ENCODE measurements around the gene CDC14A. TPM values are rescaled to one million over a fixed set of nuclear protein-coding genes. Genes with fewer than 3 reads are reported as not detected.

CDC14A gene
- total RNA-seq, 2 experiments from 2014 or later = 12.2 to 13.6 TPM

DNA sequence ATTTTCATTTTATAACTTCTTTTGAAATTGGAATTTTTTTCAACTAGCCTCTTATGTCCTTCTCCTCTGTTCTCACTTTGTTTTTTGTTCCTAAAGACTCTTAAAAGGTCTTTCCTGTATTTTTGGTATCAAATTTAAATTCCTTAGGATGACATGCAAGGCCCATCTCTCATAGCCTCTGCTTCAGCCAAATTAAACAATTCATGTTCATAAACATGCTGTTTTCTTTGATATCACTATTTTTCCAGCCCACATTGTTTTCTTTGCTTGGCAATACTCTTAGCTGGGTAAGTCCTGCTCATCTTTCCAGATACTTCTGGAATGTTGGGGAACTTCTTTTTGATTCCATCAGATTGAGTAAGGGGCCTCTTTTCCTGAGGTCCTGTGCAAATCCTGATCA, 129.9 kb downstream of the CDC14A start:
- Mint-ChIP-seq H3K4me1 (peaks cover 5% of the 10 kb centered on the region), H3K9me3 (ENCODE audit: low read depth) (no peaks in the 10 kb centered on the region), H3K4me3 (no peak overlapping the region), H3K27ac (no peak overlapping the region), H3K36me3 (ENCODE audit: low read depth) (peaks cover 25% of the 10 kb centered on the region), H3K27me3 (no peaks in the 10 kb centered on the region)
- intact Hi-C loops (cut with DNase I, micrococcal nuclease) = no loop called here
- POLR2A ChIA-PET = no interaction called here
- CTCF ChIA-PET = interaction anchor here (0.8 to 1.3 kb wide), 2 partner anchors 66 to 382 kb away, joined by 3 read pairs; no protein-coding TSS in a partner anchor
- no peak for ATAC-seq
- no peak for DNase-seq

DNA sequence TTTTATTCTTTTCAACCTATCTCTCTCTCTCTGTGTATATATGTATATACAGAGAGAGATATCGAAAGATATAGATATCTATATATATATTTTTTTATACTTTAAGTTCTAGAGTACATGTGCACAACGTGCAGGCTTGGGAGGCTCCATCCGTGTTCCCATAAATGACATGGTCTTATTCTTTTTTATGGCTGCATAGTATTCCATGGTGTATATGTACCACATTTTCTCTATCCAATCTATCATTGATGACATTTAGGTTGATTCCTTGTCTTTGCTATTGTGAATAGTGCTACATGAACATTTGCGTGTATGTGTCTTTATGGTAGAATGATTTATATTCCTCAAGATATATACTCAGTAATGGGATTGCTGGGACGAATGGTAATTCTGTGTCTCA, 130.4 kb downstream of the CDC14A start:
- Mint-ChIP-seq H3K27me3 (no peaks in the 10 kb centered on the region), H3K36me3 (ENCODE audit: low read depth) (peaks cover 23% of the 10 kb centered on the region), H3K27ac (no peak overlapping the region), H3K4me1 (peaks cover 5% of the 10 kb centered on the region), H3K9me3 (ENCODE audit: low read depth) (no peaks in the 10 kb centered on the region), H3K4me3 (no peak overlapping the region)
- ChIA-PET CTCF (interaction anchor here (1.3 kb wide), 1 partner anchor 66 kb away, joined by 3 read pairs; no protein-coding TSS in a partner anchor), POLR2A (no interaction called here)
- intact Hi-C loops (cut with DNase I, micrococcal nuclease) = no loop called here
- ATAC-seq (no peak), DNase-seq (no peak)

DNA sequence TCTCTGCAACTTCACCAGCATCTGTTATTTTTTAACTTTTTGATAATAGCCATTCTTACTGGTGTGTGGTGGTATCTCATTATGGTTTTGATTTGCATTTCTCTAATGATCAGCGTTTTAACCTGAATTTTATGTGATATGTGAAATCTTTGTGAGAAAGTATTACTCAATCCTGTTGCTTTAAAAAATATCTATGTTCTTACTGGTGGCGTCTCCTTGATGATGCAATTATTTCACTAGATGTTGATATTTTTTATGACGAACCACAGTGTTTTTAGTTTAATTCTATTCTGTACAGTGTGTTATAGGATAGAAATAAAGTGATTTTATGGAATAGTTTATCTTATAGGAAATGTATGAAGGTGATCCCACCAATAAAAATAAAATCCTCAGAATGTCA, 130.9 kb downstream of the CDC14A start:
- Mint-ChIP-seq H3K4me1 (peaks cover 5% of the 10 kb centered on the region), H3K36me3 (ENCODE audit: low read depth) (peaks cover 23% of the 10 kb centered on the region), H3K27me3 (no peaks in the 10 kb centered on the region), H3K27ac (no peak overlapping the region), H3K9me3 (ENCODE audit: low read depth) (no peaks in the 10 kb centered on the region), H3K4me3 (no peak overlapping the region)
- ATAC-seq = no peak
- CTCF ChIA-PET = no interaction called here
- DNase-seq = no peak
- POLR2A ChIA-PET = no interaction called here
- intact Hi-C loops (cut with DNase I, micrococcal nuclease) = no loop called here

DNA sequence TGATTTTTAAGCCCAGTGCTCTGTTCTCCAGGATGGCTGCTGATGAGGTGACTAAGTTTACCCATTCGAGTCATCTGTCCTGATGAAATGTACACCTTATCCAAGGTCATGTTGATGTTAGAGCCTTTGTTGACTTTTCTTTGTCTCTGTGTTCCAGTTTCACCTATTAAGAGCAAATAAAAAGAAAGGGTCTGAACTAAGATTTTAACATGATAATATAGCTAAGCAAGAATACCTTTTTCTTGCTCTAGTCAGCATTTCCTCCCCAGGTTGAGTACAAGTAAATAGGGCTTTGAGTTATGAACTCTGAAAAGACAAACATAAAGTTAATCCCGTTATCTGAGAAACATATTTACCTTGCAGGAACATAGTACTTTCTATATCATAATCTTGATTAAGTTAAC, 133.6 kb downstream of the CDC14A start:
- ChIA-PET POLR2A (no interaction called here), CTCF (no interaction called here)
- ATAC-seq (peak; percentile 36), DNase-seq (no peak)
- Mint-ChIP-seq H3K4me1 (peaks cover 4% of the 10 kb centered on the region), H3K4me3 (no peak overlapping the region), H3K27ac (peak overlapping the region; percentile 27), H3K36me3 (ENCODE audit: low read depth) (peaks cover 20% of the 10 kb centered on the region), H3K9me3 (ENCODE audit: low read depth) (no peaks in the 10 kb centered on the region), H3K27me3 (no peaks in the 10 kb centered on the region)
- intact Hi-C loops (cut with DNase I, micrococcal nuclease) = no loop called here

DNA sequence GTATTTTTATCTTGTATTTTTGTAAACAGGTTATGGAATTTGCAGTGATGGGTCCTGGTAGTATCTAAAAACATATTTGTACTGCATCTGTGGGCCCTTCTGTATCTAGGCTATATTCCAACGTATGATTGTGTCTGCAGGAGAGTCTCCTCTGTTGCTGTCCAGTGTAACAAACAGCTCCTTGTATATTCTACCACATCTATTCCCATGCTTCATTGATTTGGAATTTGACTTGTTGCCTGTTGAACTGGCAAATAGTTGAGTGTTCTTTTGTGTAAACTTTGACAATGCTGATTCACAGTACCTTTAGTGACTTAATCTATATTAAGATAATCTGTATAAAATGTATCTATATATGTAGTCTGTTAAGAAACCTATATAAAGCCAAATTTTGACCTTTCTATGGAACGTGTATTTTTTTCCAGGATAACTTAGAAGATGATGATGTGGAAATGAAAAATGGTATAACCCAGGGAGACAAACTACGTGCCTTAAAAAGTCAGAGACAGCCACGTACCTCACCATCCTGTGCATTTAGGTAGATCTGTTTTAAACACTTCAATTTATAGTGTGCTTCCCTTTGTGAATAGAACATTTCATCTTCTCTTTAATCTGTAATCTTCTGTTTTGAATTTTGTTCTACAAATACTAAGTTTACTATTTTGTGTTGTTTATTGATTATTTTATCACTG, 142.2 kb downstream of the CDC14A start:
- CTCF ChIA-PET = no interaction called here
- Mint-ChIP-seq H3K9me3 (ENCODE audit: low read depth) (no peaks in the 10 kb centered on the region), H3K27ac (no peak overlapping the region), H3K36me3 (ENCODE audit: low read depth) (peaks cover 24% of the 10 kb centered on the region), H3K4me3 (no peak overlapping the region), H3K4me1 (no peaks in the 10 kb centered on the region), H3K27me3 (no peaks in the 10 kb centered on the region)
- DNase-seq (no peak), ATAC-seq (no peak)
- POLR2A ChIA-PET = no interaction called here
- intact Hi-C loops (cut with DNase I, micrococcal nuclease) = no loop called here

DNA sequence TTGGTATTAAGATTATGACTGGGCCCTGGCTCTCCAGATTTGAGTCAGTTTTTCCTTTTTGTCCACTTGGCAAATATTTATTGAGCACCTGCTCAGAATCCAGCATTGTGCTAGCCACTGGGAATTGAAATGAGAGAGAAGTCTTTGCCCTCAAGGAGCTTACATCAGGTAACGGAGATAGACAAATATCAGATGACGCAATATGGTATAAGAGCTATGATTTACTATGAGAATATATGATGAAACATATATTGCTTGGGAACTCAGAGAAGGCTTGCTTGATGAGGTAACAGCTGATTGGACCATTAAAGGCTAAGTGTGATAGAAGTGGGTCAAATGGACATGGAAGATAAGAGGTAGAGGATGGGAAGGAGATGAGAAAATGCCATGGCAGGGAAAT, 144.6 kb downstream of the CDC14A start:
- H3K4me3 Mint-ChIP-seq = no peak overlapping the region
- intact Hi-C loops (cut with DNase I, micrococcal nuclease) = no loop called here
- no peaks in the 10 kb centered on the region for H3K9me3 Mint-ChIP-seq (ENCODE audit: low read depth)
- H3K27ac Mint-ChIP-seq = no peak overlapping the region
- no peaks in the 10 kb centered on the region for H3K4me1 Mint-ChIP-seq
- ATAC-seq (no peak), DNase-seq (no peak)
- H3K27me3 Mint-ChIP-seq = no peaks in the 10 kb centered on the region
- peaks cover 26% of the 10 kb centered on the region for H3K36me3 Mint-ChIP-seq (ENCODE audit: low read depth)
- CTCF ChIA-PET = interaction anchor here (2.1 kb wide), 1 partner anchor 33 kb away, joined by 11 read pairs; no protein-coding TSS in a partner anchor
- POLR2A ChIA-PET = no interaction called here

DNA sequence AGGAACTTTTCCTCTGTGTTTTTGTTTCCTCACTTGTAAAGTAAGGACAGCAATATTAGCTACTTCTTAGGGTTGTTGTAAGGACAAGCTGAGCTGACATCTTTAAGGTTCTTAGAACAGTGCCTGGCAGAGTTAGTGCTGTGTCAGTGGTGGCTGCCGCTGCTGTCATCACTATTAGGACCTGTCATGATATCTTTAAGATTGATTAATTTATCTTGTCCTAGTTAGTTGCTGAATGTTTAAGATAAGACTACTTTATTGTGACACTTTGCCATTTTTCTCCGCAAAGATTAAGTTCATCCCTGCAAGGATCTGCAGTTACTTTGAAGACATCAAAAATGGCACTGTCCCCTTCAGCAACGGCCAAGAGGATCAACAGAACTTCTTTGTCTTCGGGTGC, 145.5 kb downstream of the CDC14A start:
- no peaks in the 10 kb centered on the region for H3K4me1 Mint-ChIP-seq
- no peaks in the 10 kb centered on the region for H3K9me3 Mint-ChIP-seq (ENCODE audit: low read depth)
- no peak overlapping the region for H3K4me3 Mint-ChIP-seq
- CTCF ChIA-PET = interaction anchor here (0.9 kb wide), 1 partner anchor 30 kb away, joined by 4 read pairs; no protein-coding TSS in a partner anchor
- peaks cover 28% of the 10 kb centered on the region for H3K36me3 Mint-ChIP-seq (ENCODE audit: low read depth)
- no peak for ATAC-seq
- DNase-seq = no peak
- intact Hi-C loops (cut with DNase I, micrococcal nuclease) = no loop called here
- H3K27ac Mint-ChIP-seq = no peak overlapping the region
- no peaks in the 10 kb centered on the region for H3K27me3 Mint-ChIP-seq
- POLR2A ChIA-PET = no interaction called here

DNA sequence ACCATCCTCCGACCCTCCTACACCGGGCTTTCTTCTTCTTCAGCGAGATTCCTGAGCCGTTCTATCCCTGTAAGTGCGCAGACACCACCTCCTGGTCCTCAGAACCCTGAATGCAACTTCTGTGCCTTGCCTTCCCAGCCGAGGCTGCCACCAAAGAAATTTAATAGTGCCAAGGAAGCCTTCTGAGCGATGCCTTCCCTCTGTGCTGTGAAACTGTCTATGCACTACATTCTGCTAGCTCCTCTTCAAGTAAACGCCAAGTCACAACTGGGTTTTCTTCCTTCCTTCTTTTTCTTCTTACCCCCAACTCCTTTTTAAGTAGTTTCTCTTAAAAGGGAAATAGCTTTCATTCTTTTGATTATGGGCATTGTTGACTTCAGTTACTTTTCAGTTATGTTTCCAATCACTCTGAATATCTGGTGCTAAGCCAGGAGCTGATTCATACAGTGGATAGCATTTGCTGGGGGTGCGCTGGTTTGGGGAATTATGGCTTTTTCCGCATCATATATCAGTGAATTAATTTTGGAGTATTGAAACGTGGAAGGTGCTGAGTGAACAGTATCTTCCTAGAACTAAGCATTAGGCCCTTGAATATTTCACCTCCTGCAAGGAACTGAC, 147.0 kb downstream of the CDC14A start:
- intact Hi-C loops (cut with DNase I, micrococcal nuclease) = no loop called here
- Mint-ChIP-seq H3K9me3 (ENCODE audit: low read depth) (no peaks in the 10 kb centered on the region), H3K36me3 (ENCODE audit: low read depth) (peaks cover 33% of the 10 kb centered on the region), H3K27ac (peak overlapping the region; percentile 38), H3K27me3 (no peaks in the 10 kb centered on the region), H3K4me1 (no peaks in the 10 kb centered on the region), H3K4me3 (no peak overlapping the region)
- DNase-seq = no peak
- ChIA-PET POLR2A (no interaction called here), CTCF (interaction anchor here (0.8 to 1.2 kb wide), 2 partner anchors 19 to 38 kb away, joined by 3 read pairs; no protein-coding TSS in a partner anchor)
- no peak for ATAC-seq

DNA sequence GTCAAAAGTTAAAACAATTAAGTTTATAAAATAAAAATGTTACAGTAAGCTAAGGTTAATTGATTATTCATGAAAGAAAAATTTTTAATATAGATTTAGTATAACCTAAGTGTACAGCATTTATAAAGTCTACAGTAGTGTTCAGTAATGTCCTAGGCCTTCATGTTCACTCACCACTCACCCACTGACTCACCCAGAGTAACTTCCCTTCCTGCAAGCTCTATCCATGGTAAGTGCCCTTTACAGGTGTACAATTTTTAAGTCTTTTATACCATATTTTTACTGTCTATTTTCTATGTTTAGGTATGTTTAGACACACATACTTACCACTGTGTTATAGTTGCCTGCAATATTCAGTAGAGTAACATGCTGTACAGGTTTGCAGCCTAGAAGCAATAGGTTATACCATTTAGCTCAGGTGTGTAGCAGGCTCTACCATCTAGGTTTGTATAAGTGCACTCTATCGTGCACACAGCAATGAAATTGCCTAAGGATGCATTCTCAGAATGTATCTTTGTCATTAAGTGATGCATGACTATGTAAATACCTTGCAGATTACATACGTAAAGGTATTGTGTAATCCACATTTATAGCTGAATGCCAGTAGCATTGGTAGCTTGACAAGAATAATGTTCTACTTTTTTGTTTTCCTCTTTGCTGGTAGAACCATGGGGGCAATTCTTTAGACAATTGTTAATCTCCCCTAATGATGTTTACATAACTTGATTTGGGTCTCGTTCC, 149.9 kb downstream of the CDC14A start:
- Mint-ChIP-seq H3K4me1 (no peaks in the 10 kb centered on the region), H3K36me3 (ENCODE audit: low read depth) (peaks cover 33% of the 10 kb centered on the region), H3K4me3 (no peak overlapping the region), H3K9me3 (ENCODE audit: low read depth) (no peaks in the 10 kb centered on the region), H3K27me3 (no peaks in the 10 kb centered on the region), H3K27ac (no peak overlapping the region)
- DNase-seq = no peak
- POLR2A ChIA-PET = no interaction called here
- intact Hi-C loops (cut with DNase I, micrococcal nuclease) = no loop called here
- no peak for ATAC-seq
- CTCF ChIA-PET = interaction anchor here (0.5 to 1.4 kb wide), 5 partner anchors 10 to 43 kb away, joined by 3 to 5 read pairs (median 3); no protein-coding TSS in a partner anchor

DNA sequence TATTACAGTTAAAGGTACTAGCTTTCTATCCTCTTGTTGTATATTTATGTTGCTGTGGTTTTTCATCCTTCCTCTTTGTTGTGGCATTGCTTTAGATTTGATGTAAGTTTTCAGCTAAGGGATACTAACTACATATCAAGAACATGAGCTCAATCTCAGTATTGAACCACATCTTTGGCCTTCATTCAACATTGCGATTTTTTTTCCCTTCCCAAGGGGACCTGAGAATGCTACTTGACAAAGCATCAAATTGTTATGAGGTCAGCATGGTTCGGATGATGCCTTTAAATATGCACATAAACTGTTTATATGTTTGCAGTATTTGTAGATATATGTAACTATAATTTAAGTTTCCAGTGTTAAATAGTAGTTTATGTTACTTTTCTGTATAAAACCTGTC, 153.9 kb downstream of the CDC14A start:
- ChIA-PET CTCF (interaction anchor here (1.2 kb wide), 1 partner anchor 15 kb away, joined by 3 read pairs; no protein-coding TSS in a partner anchor), POLR2A (no interaction called here)
- DNase-seq (no peak), ATAC-seq (no peak)
- Mint-ChIP-seq H3K4me3 (no peak overlapping the region), H3K27me3 (no peaks in the 10 kb centered on the region), H3K36me3 (ENCODE audit: low read depth) (peaks cover 23% of the 10 kb centered on the region), H3K9me3 (ENCODE audit: low read depth) (no peaks in the 10 kb centered on the region), H3K27ac (no peak overlapping the region), H3K4me1 (no peaks in the 10 kb centered on the region)
- intact Hi-C loops (cut with DNase I, micrococcal nuclease) = no loop called here

DNA sequence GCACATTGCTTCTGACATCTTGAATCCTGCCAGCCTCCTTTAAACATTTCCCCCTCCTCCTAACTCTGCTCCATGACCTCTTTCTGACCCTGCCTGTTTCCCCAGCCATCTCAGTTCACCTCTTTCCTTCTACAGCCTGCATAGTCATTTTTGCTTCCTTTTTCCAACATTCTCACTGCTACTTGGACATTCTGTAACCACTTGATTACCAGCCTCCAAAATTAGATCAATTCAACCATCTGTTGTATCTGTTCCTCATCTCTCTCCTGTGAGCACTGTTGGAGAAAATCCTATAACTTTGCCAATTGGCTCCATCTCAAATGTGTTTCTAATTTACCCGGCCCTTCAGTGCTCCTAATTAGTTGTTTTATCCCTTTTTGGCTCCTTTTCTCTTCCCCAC, 158.1 kb downstream of the CDC14A start:
- H3K27me3 Mint-ChIP-seq = no peaks in the 10 kb centered on the region
- intact Hi-C loops (cut with DNase I, micrococcal nuclease) = no loop called here
- CTCF ChIA-PET = no interaction called here

DNA sequence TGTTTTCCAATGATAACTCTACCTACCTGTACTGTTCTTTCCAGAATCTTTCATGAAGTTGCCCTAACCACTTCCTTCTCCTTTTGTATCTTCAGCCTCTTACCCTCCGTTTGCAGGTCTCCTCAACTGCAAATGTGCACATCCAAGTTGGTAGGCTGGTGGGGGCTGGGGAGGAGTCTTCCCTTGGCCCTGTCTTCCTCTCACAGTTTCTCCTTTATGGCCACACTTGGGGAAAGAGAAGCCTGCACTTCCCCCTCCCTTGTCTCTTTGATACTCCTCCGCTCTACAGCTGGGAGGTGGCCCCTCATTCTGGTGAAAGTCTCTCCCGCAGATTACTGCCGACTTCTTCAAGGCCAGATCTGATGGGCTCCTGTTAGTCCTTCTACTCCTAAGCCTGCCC, 158.8 kb downstream of the CDC14A start:
- CTCF ChIA-PET = interaction anchor here (1.5 kb wide), 1 partner anchor 847 kb away, joined by 3 read pairs; no protein-coding TSS in a partner anchor
- intact Hi-C loops (cut with DNase I, micrococcal nuclease) = no loop called here
- DNase-seq (no peak), ATAC-seq (no peak)
- H3K4me1 Mint-ChIP-seq = no peaks in the 10 kb centered on the region
- H3K27ac Mint-ChIP-seq = no peak overlapping the region
- no peak overlapping the region for H3K4me3 Mint-ChIP-seq
- no peaks in the 10 kb centered on the region for H3K9me3 Mint-ChIP-seq (ENCODE audit: low read depth)
- H3K27me3 Mint-ChIP-seq = no peaks in the 10 kb centered on the region
- peaks cover 9% of the 10 kb centered on the region for H3K36me3 Mint-ChIP-seq (ENCODE audit: low read depth)
- POLR2A ChIA-PET = no interaction called here

More for the DNA sequence above, 158.1 kb downstream of the CDC14A start:
- H3K4me3 Mint-ChIP-seq = no peak overlapping the region
- H3K27ac Mint-ChIP-seq = no peak overlapping the region
- H3K4me1 Mint-ChIP-seq = no peaks in the 10 kb centered on the region
- H3K9me3 Mint-ChIP-seq (ENCODE audit: low read depth) = no peaks in the 10 kb centered on the region
- H3K36me3 Mint-ChIP-seq (ENCODE audit: low read depth) = peaks cover 14% of the 10 kb centered on the region
- POLR2A ChIA-PET = no interaction called here
- ATAC-seq (no peak), DNase-seq (no peak)

Measured in activated CD4-positive, alpha-beta T cell treated with anti-CD3 and anti-CD28 coated beads for 36 hours (primary cell).